ENCODE results near the gene CGNL1. TPM values are rescaled to one million over a fixed set of nuclear protein-coding genes. Genes with fewer than 3 reads are reported as not detected.

The CGNL1 gene, protein sequence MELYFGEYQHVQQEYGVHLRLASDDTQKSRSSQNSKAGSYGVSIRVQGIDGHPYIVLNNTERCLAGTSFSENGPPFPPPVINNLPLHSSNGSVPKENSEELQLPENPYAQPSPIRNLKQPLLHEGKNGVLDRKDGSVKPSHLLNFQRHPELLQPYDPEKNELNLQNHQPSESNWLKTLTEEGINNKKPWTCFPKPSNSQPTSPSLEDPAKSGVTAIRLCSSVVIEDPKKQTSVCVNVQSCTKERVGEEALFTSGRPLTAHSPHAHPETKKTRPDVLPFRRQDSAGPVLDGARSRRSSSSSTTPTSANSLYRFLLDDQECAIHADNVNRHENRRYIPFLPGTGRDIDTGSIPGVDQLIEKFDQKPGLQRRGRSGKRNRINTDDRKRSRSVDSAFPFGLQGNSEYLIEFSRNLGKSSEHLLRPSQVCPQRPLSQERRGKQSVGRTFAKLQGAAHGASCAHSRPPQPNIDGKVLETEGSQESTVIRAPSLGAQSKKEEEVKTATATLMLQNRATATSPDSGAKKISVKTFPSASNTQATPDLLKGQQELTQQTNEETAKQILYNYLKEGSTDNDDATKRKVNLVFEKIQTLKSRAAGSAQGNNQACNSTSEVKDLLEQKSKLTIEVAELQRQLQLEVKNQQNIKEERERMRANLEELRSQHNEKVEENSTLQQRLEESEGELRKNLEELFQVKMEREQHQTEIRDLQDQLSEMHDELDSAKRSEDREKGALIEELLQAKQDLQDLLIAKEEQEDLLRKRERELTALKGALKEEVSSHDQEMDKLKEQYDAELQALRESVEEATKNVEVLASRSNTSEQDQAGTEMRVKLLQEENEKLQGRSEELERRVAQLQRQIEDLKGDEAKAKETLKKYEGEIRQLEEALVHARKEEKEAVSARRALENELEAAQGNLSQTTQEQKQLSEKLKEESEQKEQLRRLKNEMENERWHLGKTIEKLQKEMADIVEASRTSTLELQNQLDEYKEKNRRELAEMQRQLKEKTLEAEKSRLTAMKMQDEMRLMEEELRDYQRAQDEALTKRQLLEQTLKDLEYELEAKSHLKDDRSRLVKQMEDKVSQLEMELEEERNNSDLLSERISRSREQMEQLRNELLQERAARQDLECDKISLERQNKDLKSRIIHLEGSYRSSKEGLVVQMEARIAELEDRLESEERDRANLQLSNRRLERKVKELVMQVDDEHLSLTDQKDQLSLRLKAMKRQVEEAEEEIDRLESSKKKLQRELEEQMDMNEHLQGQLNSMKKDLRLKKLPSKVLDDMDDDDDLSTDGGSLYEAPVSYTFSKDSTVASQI
- 20.6 TPM for total RNA-seq

DNA sequence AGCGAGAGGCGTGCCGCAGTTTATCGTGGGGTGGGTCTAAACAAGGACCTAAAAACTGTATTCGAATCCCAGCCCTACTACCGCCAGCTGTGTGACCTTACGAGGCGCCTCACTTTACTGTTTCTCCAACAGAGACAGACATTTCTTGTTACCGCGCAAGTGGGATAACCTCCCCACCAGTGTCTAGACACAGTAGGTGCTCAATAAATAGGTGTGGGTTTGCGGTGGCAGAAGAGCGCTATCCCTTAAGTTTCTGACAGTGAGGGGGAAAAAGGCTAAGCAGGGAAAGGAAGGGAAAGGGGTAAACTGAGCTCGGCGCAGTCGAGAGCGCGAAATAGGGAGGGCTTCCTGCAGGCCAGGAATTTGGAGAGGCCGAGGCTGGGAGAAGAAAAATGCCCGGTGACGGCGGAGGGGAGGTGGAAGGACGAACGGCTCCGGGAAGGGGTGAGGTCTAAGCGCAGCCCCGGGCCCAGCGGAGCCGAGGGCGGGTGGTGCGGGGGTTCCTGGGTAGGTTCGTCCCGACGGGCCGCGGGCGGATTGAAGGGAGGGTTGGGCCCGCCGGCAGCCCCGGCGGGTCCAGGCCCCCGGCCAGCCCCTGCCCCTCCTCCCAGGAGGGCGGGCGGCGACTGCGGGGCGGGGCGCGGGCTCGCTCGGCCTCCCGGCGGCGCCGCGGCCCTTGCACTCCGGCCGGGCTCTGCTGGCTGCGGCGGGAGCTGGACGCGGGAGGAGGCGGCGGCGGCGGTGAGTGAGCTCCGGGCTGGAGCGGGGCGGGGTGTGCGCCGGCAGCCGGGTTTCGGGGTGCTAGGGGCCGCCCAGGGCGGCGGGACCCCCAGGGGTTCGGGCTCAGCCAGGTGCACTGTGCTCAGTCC is at the start of gene CGNL1:
Gene CGNL1, plus strand, starts transcription at position 679 of the 869 bp plus-strand sequence. CDS start 61,495 bp downstream, outside the sequence.
- peak; percentile 62 for DNase-seq

DNA sequence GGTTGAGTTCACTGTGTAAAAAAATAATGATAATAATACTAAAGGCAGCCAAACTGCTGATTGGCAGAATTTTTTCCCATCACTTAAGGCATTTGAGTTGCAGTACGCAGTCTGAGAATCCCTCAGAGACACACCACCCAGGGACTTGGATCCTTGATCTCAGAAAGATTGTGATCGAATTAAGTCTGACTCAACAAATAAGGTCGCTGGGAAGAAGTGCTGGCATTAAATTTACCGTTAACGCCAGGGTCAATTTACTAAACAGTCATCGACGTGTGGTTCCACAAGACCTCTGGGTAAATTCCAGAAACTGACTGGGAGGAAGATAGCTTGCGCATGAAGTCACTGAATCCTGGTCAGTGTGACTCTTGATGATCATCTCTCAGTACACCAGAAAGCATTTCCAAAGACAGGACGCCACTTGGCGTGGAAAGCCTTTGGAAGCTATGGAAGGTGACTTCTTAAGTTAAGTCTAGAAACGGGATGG is 48.3 kb upstream of the CGNL1 start:
- DNase-seq: peak; percentile 52

GRCh38 chr15:57328479-57328878 is 47.8 kb upstream of the CGNL1 start:
- no peak for DNase-seq

DNA sequence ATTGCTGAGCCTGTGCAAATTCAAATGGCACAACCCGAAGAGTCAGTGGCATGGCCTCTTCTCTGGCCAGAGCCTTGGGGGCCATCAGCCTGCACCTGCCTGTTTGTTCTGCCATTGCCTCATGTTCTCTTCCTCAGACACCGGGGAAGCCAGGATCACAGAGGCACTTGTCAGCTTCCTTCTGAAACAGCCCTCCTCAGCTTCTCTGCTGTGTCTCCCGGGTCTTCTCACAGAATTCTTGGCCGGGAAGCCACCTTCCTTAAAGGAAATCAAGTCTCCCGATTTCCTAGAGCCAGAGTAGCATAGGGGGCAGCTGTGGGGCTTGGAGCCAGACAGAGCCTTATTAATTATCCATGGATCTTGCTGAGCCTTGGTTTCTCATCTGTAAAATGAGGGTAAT is 47.4 kb upstream of the CGNL1 start:
- DNase-seq: peak; percentile 57

GRCh38 chr15:57329582-57330367 is 46.5 kb upstream of the CGNL1 start:
- no peak for DNase-seq

- peak; percentile 64 for DNase-seq
These were observed 45.5 kb upstream of the CGNL1 start for GRCh38 chr15:57330619-57331340.

DNA sequence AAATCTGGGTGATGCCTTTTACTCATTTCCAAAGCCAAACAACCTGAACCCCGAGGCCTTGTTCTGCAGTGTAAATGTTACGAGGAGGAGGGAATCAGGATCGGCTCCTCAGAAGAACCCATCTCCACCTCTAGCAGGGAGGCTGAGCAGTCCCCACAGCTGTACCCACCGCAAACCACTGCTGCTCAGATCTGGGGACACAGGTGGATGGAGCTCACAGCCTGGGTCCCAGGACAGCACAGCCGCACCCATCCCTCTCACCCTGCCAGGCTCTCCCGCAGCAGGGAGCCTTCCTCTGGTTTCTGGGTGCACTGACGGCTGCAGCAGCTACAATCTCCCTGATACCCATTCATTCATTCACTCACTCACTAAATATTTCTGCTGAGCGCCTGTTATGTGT is 44.0 kb upstream of the CGNL1 start:
- DNase-seq: no peak

DNA sequence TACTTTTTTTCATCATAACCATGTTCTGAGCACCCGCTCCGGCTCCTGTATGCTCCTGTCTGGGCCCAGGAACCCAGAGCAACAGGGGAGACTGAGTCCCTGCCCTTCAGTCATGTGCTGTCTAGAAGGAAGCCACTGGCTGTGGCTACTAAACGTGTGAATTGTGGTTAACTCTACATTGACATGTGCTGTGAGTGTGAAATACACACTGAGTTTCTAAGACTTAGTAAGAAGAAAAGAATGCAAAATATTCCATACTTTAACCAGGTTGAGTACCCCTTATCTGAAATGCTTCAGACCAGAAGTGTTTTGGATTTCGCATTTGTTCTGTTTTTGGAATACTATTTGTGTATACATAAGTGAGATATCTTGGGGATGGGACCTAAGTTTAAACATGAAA is 42.8 kb upstream of the CGNL1 start:
- DNase-seq: no peak

DNA sequence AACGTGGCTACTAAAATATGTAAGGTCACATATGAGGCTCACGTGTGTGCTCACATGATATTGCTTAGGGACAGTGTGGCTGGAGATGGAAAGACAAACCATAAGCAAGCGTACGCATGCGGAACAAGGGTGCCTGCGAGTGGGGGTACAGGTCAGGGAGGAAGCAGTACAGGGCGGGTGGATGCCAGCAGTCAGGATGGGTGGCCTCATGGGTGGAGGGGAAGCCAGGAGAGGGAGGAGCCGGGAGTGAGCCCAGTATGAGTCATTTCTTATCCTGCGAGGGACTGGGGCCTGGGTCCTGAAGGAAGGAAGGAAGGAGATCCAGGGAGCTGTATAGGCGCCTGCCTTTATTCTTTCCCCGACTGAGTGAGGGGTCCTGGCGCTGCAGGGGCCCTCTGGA is 42.0 kb upstream of the CGNL1 start:
- no peak for DNase-seq

GRCh38 chr15:57335293-57335715 is 41.0 kb upstream of the CGNL1 start:
- DNase-seq: no peak

DNA sequence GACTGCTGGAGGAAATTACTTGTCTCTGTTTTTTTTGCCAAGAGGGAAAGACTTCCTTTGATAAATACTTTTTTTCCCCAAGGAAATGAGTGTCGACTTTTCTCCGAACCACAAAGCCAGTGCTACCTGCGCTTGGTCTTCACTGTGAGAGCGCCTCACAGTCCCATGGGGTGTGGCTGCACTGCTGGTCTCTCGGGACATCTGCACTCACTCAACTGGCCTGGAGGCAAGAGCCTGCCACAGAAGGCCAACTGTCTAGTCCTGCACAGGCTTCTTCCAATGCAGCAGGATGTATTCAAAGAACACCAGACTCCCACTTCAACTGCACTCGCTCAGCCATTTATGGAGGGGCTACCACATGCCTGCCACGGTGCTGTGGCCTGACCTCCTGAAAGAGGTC is 40.6 kb upstream of the CGNL1 start:
- DNase-seq: no peak

GRCh38 chr15:57337868-57338411 is 38.4 kb upstream of the CGNL1 start:
- peak; percentile 78 for DNase-seq

DNA sequence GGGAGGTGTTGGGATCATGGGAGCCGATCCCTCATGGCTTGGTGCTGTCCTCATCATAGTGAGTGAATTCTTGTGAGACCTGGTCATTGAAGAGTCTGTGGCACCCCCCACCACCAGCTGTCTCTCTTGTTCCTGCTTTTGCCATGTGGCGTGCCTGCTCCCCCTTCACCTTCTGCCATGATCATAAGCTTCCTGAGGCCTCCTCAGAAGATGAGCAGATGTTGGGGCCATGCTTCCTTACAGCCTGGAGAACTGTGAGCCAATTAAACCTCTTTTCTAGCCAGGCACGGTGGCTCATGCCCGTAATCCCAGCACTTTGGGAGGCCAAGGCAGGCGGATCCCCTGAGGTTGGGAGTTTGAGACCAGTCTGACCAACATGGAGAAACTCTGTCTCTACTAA is 37.0 kb upstream of the CGNL1 start:
- no peak for DNase-seq

GRCh38 chr15:57340682-57341259 is 35.5 kb upstream of the CGNL1 start:
- DNase-seq: peak; percentile 87

- DNase-seq: no peak
These were observed 33.3 kb upstream of the CGNL1 start for GRCh38 chr15:57343048-57343447.

DNA sequence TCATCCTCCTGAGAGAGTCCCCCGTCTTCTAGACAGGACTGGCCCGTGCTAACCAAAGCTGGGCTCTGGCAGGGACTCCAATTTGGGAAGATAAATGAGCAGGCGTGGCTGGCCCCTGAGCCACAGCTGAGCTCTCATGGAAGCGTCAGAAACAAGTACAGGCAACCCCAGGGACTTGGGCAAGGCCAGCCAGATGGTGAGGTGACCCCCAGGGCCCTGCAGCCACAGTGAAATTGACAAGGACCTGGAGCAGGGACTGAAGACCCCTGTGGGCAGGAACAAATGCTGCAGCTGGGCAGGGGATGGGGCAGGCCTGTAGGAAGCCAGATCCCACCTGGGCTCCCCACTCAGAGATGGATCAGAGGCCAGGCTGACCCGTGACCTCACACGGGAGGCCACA is 32.8 kb upstream of the CGNL1 start:
- DNase-seq: no peak

GRCh38 chr15:57344282-57344681 is 32.0 kb upstream of the CGNL1 start:
- DNase-seq: no peak

- DNase-seq: peak; percentile 51
These were observed 30.7 kb upstream of the CGNL1 start for GRCh38 chr15:57345584-57345983.

- no peak for DNase-seq
These were observed 28.2 kb upstream of the CGNL1 start for GRCh38 chr15:57348081-57348480.

Data from tongue (tissue), 2 donors.